ENCODE results near the gene ZNF165. TPM values are rescaled to one million over a fixed set of nuclear protein-coding genes. Genes with fewer than 3 reads are reported as not detected.
"Not testable (repeated sequence)": the region's sequence is repeated elsewhere in the genome, so short reads cannot be mapped to it uniquely, and the experiment has no call there.

Gene ZNF165
- total RNA-seq, 1 donor from 2014 or later = 4.4 TPM

DNA sequence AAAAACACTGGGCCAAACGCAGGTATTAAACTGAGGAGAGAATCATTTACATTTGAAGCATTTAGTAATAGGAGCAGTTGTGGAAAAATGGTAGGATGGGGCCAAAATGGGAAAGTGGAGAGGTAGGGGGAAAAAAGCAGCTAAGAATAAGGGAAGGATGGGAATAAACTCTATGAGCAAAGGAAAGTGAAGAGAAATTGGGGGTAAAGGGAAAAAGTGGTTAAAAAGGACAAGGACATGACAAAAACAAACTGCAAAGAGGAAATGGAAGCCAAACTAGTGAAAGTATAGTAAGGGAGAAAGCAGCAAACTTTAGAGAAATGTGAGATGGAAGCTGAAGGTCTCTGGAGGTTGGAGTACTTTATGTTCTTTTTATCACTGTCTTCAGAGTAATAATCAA lies 37.8 kb downstream of the ZNF165 start:
- H3K4me3 ChIP-seq (ENCODE audit: low read depth, low read length) = no peak overlapping the region
- TF ChIP-seq CTCF (conservative IDR thresholded peaks at IDR 0.05; ENCODE audit: low read depth, low read length) = no peak
- DNase-seq (ENCODE audit: low read depth) = no peak

DNA sequence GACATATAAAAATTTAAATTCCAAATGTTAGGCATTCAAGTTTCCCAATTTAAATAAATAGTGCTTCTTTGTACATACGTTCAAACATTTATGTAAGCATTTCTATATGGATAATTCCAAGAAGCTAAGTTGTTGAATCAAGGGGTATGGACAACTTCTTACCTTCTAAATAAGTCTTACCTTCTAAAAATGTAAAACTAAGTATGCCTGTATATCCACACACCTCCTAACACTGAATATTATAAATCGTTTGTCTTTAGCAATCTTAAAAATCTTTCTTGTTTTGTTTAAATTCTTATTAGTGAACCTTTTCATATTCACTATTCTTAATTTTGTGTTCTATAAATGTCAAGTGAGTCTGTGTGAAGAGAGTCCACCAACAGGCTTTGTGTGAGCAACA lies 41.5 kb downstream of the ZNF165 start:
- TF ChIP-seq CTCF (conservative IDR thresholded peaks at IDR 0.05; ENCODE audit: low read depth, low read length) = no peak
- DNase-seq (ENCODE audit: low read depth) = no peak
- no peak overlapping the region for H3K4me3 ChIP-seq (ENCODE audit: low read depth, low read length)

DNA sequence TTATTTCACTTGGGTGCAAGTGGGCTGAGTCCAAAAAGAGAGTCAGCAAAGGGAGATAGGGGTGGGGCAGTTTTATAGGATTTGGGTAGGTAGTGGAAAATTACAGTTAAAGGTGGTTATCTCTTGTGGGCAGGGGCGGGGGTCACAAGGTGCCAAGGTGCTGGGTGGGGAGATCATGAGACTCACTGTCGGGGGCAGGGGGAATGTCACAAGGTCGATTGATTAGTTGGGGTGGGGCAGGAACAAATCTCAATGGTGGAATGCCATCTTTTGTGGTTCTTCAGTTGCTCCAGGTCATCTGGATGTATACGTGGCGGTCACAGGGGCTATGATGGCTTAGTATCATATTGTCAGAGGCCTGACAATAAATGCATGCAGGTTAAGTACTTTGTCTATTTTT lies 41.9 kb downstream of the ZNF165 start:
- DNase-seq (ENCODE audit: low read depth); H3K4me3 ChIP-seq (ENCODE audit: low read depth, low read length): not testable (repeated sequence)

- no peak for TF ChIP-seq CTCF (conservative IDR thresholded peaks at IDR 0.05; ENCODE audit: low read depth, low read length)
- H3K4me3 ChIP-seq (ENCODE audit: low read depth, low read length) = peak within 1 kb of the TSS; percentile 96
- no peak for DNase-seq (ENCODE audit: low read depth)
Measured at GRCh38 chr6:28124350-28124970, 44.1 kb downstream of the ZNF165 start, which contains the start of gene ZSCAN16. ZSCAN16 (plus strand) TSS chr6:28124609; CDS start chr6:28125444, 835 bp downstream.

DNA sequence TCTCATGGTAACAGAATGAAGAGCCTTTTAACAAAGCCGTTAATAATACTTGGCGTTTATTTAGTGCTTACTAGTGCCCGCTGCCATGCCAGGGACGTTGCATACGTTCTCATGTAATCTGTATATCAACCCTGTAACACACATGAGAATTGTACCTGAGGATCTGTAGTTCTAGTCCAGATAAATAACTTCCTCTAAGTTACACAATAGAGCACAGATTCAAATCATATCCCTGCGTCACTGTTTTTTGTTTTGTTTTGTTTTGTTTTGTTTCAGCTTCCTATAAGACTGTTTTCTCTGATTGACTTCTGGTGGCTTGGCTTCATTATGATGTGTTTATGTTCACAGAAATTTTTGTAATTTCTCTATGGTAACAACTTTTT lies 44.6 kb downstream of the ZNF165 start:
- peak overlapping the region; percentile 96 for H3K4me3 ChIP-seq (ENCODE audit: low read depth, low read length)
- no peak for TF ChIP-seq CTCF (conservative IDR thresholded peaks at IDR 0.05; ENCODE audit: low read depth, low read length)
- no peak for DNase-seq (ENCODE audit: low read depth)

GRCh38 chr6:28125401-28125800 lies 45.0 kb downstream of the ZNF165 start:
- TF ChIP-seq CTCF (conservative IDR thresholded peaks at IDR 0.05; ENCODE audit: low read depth, low read length) = no peak
- H3K4me3 ChIP-seq (ENCODE audit: low read depth, low read length) = peak overlapping the region; percentile 96
- no peak for DNase-seq (ENCODE audit: low read depth)

DNA sequence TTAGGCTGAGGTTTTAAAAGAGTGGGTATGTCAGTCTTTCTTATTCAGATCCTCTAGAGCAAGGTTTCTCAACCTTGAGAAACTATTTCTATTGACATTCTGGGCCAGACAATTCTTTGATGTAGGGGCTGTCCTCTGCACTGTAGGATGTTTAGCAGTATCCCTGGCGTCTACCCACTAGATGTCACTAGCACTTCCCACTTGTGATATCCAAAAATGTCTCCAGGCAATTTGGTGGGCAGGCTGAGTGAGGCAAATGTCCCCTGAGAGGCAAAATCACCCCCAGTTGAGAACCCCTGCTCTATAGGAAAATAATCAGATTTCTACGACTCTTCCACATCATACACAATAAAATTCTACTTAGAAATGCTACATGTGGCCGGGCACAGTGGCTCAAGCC lies 53.6 kb downstream of the ZNF165 start:
- peak; percentile 63 for TF ChIP-seq CTCF (conservative IDR thresholded peaks at IDR 0.05; ENCODE audit: low read depth, low read length)
- H3K4me3 ChIP-seq (ENCODE audit: low read depth, low read length) = no peak overlapping the region
- no peak for DNase-seq (ENCODE audit: low read depth)
